Smooth muscle cell (in vitro differentiated cells): Measurements from ENCODE around the gene VAMP8. TPM values are rescaled to one million over a fixed set of nuclear protein-coding genes. Genes with fewer than 3 reads are reported as not detected.

Source experiments
- DNase-seq: peaks from one replicate; lab custom pipeline; 2025; ENCODE audit not compliant: unreplicated experiment; lab: John Stamatoyannopoulos, UW
- H2AFZ ChIP-seq: fragments of 200-600 bp; sonication (generic); 2 replicates; pipeline ENCODE4 v1.6.0; 2016; ENCODE audit warnings: antibody characterized with exemption, low read depth, mild to moderate bottlenecking
- H3F3A ChIP-seq: fragments of 200-600 bp; sonication (generic); 2 replicates; pipeline ENCODE4 v1.6.0; 2017; ENCODE audit warnings: antibody characterized with exemption, low read depth
- H3K27ac ChIP-seq: fragments of 200-600 bp; sonication (generic); 2 replicates; pipeline ENCODE4 v1.5.1; 2016; ENCODE audit warnings: low read depth, mild to moderate bottlenecking
- H3K27me3 ChIP-seq: fragments of 200-600 bp; sonication (generic); 2 replicates; pipeline ENCODE4 v1.6.1; 2016; ENCODE audit warnings: low read depth, mild to moderate bottlenecking
- H3K36me3 ChIP-seq: fragments of 200-600 bp; sonication (generic); 2 replicates; pipeline ENCODE4 v1.5.1; 2016; ENCODE audit warnings: low read depth
- H3K4me1 ChIP-seq: fragments of 200-600 bp; sonication (generic); 2 replicates; pipeline ENCODE4 v1.5.1; 2016; ENCODE audit warnings: low read depth
- H3K4me2 ChIP-seq: fragments of 200-600 bp; sonication (generic); 2 replicates; pipeline ENCODE4 v1.6.0; 2016; ENCODE audit warnings: mild to moderate bottlenecking
- H3K4me3 ChIP-seq: fragments of 200-600 bp; sonication (generic); 2 replicates; pipeline ENCODE4 v1.5.1; 2016; ENCODE audit warnings: mild to moderate bottlenecking
- H3K79me2 ChIP-seq: fragments of 200-600 bp; sonication (generic); 2 replicates; pipeline ENCODE4 v1.6.0; 2016; ENCODE audit warnings: low read depth, mild to moderate bottlenecking
- H3K9ac ChIP-seq: fragments of 200-600 bp; sonication (generic); 2 replicates; pipeline ENCODE4 v1.6.0; 2016; ENCODE audit warnings: low read depth
- H3K9me3 ChIP-seq: fragments of 200-600 bp; sonication (generic); replicated peaks from 2 replicates; pipeline ENCODE4 v1.5.1; 2016; ENCODE audit warnings: low read depth
- H4K20me1 ChIP-seq: fragments of 200-600 bp; sonication (generic); 2 replicates; pipeline ENCODE4 v1.6.0; 2016; ENCODE audit warnings: low read depth
- WGBS: methylation state at CpG from one replicate; pipeline ENCODE4 v1.1.7; 2016; ENCODE audit warnings: low lambda C conversion rate; 5-methylcytosine and 5-hydroxymethylcytosine counted together
- polyA plus RNA-seq: library from polyadenylated mRNA; unstranded; fragments of >200 nt; fragmentation: Nextera tagmentation; extraction: Ambion mirVana; gene quantifications from 2 replicates; pipeline ENCODE4 v1.2.1, GENCODE V29; 2016
- total RNA-seq: library from RNA; depleted of rRNA; stranded (reverse); fragments of >200 nt; gene quantifications from 2 replicates; pipeline ENCODE4 v1.2.3, GENCODE V29; 2014
- TF ChIP-seq, protein P1 (sequence below): fragments of 200-600 bp; sonication (generic); IDR thresholded peaks from 2 replicates; pipeline ENCODE4 v1.5.1; 2017; ENCODE audit warnings: borderline replicate concordance, mild to moderate bottlenecking, antibody characterized with exemption; ENCODE audit not compliant: insufficient read depth, poor library complexity, severe bottlenecking

Gene VAMP8
- total and polyA plus RNA-seq, 2 experiments from 2014 or later = 15.1 to 17.5 TPM

DNA sequence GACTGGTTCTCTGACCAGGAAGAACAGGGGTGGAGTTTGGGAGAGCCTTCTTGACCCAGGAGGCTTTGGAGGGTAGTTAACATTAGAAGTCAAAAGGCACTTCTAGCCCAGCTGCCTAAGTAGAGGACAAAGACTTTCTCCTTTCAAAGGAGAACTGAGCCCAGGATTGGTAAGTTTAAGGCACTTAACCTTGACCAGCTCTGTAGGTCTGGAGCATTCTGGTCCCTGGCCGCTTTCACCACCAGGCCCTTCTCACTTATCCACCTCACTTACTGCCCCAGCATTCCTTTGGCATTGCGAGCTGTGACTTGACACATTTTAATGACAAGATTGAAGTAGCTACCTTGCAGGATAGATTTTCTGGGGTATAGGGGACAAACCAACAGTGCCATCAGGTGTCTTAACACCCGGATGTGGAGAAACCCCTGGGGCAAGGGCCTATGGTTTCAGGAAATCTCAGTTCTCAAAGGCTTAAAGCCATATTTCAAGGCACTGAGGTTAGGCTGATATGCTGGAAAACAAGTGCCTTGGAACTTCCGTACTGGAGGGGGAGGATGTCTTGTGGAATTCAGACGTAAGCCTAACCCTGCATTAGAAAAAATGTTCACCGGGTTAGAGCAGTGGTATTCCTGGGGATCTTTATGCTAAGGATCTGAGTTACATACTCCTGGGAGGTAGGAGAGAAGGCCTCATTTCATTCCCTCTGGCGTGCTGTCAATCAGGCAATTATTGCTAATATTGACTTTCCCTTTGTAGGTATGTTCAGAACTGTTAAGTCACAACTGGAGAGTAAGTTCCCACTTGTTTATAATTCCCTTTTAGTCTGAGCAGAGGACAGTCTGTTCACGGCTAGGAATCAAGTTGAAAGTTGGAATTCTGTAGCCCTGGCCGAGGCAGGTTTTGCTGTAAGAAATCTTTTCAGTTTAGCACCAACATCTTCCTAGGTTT lies 30.2 kb downstream of the VAMP8 start:
- DNase-seq = no peak
- no peaks in the 10 kb centered on the region for H3K9me3 ChIP-seq
- no peak overlapping the region for H2AFZ ChIP-seq
- no peaks in the 10 kb centered on the region for H3K36me3 ChIP-seq
- H3K27me3 ChIP-seq = no peaks in the 10 kb centered on the region
- H3K4me1 ChIP-seq = peaks cover 4% of the 10 kb centered on the region
- peaks cover 12% of the 10 kb centered on the region for H4K20me1 ChIP-seq
- H3K4me3 ChIP-seq = no peak overlapping the region
- H3K79me2 ChIP-seq = peaks cover 31% of the 10 kb centered on the region
- H3K9ac ChIP-seq = no peak overlapping the region
- peaks cover 20% of the 10 kb centered on the region for H3F3A ChIP-seq
- TF ChIP-seq, protein P1, sequence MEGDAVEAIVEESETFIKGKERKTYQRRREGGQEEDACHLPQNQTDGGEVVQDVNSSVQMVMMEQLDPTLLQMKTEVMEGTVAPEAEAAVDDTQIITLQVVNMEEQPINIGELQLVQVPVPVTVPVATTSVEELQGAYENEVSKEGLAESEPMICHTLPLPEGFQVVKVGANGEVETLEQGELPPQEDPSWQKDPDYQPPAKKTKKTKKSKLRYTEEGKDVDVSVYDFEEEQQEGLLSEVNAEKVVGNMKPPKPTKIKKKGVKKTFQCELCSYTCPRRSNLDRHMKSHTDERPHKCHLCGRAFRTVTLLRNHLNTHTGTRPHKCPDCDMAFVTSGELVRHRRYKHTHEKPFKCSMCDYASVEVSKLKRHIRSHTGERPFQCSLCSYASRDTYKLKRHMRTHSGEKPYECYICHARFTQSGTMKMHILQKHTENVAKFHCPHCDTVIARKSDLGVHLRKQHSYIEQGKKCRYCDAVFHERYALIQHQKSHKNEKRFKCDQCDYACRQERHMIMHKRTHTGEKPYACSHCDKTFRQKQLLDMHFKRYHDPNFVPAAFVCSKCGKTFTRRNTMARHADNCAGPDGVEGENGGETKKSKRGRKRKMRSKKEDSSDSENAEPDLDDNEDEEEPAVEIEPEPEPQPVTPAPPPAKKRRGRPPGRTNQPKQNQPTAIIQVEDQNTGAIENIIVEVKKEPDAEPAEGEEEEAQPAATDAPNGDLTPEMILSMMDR = no peak
- 85% methylated on average over 9 of the region's 9 CpGs for WGBS
- H3K4me2 ChIP-seq = no peak overlapping the region
- peak overlapping the region; percentile 70 for H3K27ac ChIP-seq

DNA sequence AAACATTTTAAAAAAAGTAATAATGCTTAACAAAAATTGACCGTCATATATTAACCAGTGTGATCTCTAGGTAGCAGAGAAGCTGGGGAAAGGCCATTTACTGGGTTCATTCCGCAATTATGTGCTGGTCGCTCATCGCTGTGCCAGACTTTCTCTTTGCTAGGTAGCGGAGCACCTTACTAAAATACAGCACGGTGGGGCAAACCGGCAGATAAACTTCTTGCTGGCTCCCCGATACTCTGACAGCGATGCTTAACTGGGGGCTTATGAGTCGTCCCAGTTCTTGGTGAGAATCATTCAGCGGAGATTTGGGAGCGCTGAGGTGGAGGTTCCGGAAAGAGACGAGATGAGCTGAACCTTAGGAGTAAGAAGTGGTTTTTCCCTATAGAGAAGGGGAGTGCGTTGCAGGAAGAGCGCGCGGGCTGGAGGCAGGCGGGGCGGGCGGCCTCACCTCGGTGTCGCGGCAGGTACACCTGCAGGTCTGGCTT lies 33.9 kb downstream of the VAMP8 start:
- DNase-seq = no peak
- Histone ChIP-seq H3K9me3 (no peaks in the 10 kb centered on the region), H3K9ac (peak overlapping the region; percentile 70), H4K20me1 (peaks cover 6% of the 10 kb centered on the region), H3K4me3 (peak overlapping the region; percentile 74), H3K4me1 (no peaks in the 10 kb centered on the region), H3K4me2 (peak overlapping the region; percentile 92), H3K27ac (peak overlapping the region; percentile 77), H3K27me3 (no peaks in the 10 kb centered on the region), H3K79me2 (peaks cover 26% of the 10 kb centered on the region), H3F3A (peaks cover 30% of the 10 kb centered on the region), H2AFZ (peak overlapping the region; percentile 82), H3K36me3 (no peaks in the 10 kb centered on the region)
- TF ChIP-seq, protein P1 = no peak
- WGBS = 5% methylated on average over 23 of the region's 24 CpGs

DNA sequence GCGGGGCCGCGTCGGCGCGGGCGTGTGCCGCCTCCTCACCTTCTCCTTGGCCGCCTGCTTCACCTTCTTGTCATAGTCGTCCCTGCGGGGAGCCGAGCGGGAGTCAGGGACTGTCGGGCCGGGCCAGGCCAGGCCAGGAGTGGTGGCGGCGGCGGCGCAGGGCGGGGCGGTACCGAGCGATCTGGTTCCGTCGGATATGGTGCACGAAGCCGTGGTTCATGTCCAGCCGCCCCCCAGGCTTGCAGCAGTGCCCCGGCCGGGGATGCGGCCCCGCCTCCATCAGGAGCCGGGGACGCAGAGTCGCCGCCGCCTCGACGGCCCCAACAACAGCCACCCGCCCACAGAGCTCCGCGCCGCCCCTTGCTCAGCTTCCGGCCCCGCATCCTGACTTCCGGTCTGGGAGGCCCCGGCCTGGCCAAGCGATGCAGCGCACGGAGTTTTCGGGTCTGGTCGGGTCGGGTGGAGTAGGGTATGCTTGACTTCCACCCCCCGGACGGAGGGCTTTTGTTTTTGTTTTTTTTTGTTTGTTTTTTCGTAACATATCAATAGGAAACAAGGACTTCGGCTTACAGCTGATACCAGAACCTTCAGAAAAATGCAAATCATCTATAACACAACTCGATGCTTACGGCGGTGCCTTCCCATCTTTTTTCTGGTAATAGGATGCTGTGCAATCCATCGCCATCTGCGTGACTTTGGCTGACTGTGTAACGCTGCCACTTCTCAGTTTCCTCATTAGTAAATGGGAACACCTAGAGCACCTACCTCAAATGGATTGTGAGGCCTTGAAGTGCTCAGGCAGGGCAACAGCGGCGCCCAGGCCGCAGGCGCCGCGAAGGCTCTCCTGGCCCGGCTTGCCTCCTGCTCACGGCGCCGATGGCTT lies 34.6 kb downstream of the VAMP8 start, which contains the start of gene C2orf68:
C2orf68 (minus strand) TSS at position 362 of the 883 bp plus-strand sequence; CDS start at position 280, 82 bp downstream.
- peak; percentile 65 for DNase-seq
- H4K20me1 ChIP-seq = peaks cover 9% of the 10 kb centered on the region
- H3K79me2 ChIP-seq = peaks cover 33% of the 10 kb centered on the region
- H3K4me1 ChIP-seq = peaks cover 2% of the 10 kb centered on the region
- H3K9me3 ChIP-seq = no peaks in the 10 kb centered on the region
- H3K4me2 ChIP-seq = peak within 1 kb of the TSS; percentile 92
- H3K9ac ChIP-seq = peak within 1 kb of the TSS; percentile 70
- H3K27ac ChIP-seq = peak within 1 kb of the TSS; percentile 77
- peak within 1 kb of the TSS; percentile 74 for H3K4me3 ChIP-seq
- 9% methylated on average over 72 of the region's 73 CpGs for WGBS
- H3K36me3 ChIP-seq = no peaks in the 10 kb centered on the region
- peaks cover 29% of the 10 kb centered on the region for H3F3A ChIP-seq
- H3K27me3 ChIP-seq = no peaks in the 10 kb centered on the region
- TF ChIP-seq, protein P1 = no peak
- H2AFZ ChIP-seq = peak within 1 kb of the TSS; percentile 82
